OCI-LY1 (cell line): ENCODE measurements around the gene SLX4IP.

Experiments
- H2AFZ ChIP-seq: fragments of 200-600 bp; sonication (generic), shearing (Covaris generic); 2 replicates; pipeline ENCODE4 v1.6.0; 2014; ENCODE audit warnings: antibody characterized with exemption, mild to moderate bottlenecking, low read length
- H3F3A ChIP-seq: fragments of 200-600 bp; sonication (generic), shearing (Covaris generic); 2 replicates; pipeline ENCODE4 v1.6.0; 2014; ENCODE audit warnings: mild to moderate bottlenecking, antibody characterized with exemption, low read length, moderate library complexity; ENCODE audit not compliant: insufficient read depth
- H3K27ac ChIP-seq: fragments of 200-600 bp; sonication (generic); 2 replicates; pipeline ENCODE4 v1.5.1; 2014; ENCODE audit warnings: low read length, mixed run types, mild to moderate bottlenecking, low read depth; ENCODE audit not compliant: poor library complexity, severe bottlenecking
- H3K27me3 ChIP-seq: fragments of 200-600 bp; sonication (generic); 2 replicates; pipeline ENCODE4 v1.6.0; 2014; ENCODE audit warnings: antibody characterized with exemption, mild to moderate bottlenecking, low read length, moderate library complexity; ENCODE audit not compliant: insufficient read depth
- H3K36me3 ChIP-seq: fragments of 200-600 bp; sonication (generic); 2 replicates; pipeline ENCODE4 v1.6.1; 2014; ENCODE audit warnings: mild to moderate bottlenecking, antibody characterized with exemption, low read length, moderate library complexity, mixed read lengths; ENCODE audit not compliant: insufficient read depth
- H3K4me1 ChIP-seq: fragments of 200-600 bp; sonication (generic); 2 replicates; pipeline ENCODE4 v1.5.1; 2014; ENCODE audit warnings: mild to moderate bottlenecking, low read length, moderate library complexity; ENCODE audit not compliant: insufficient read depth, severe bottlenecking
- H3K4me2 ChIP-seq: fragments of 200-600 bp; sonication (generic), shearing (Covaris generic); 2 replicates; pipeline ENCODE4 v1.6.1; 2014; ENCODE audit warnings: low read length
- H3K4me3 ChIP-seq: fragments of 200-600 bp; sonication (generic); 2 replicates; pipeline ENCODE4 v1.5.1; 2014; ENCODE audit warnings: low read length, low read depth, mild to moderate bottlenecking, mixed read lengths; ENCODE audit not compliant: poor library complexity, severe bottlenecking
- H3K79me2 ChIP-seq: fragments of 200-600 bp; shearing (Covaris generic); 2 replicates; pipeline ENCODE4 v1.6.1; 2016; ENCODE audit warnings: mixed run types, low read length, mixed read lengths; ENCODE audit not compliant: insufficient read depth
- H3K9ac ChIP-seq: fragments of 200-600 bp; sonication (generic), shearing (Covaris generic); 2 replicates; pipeline ENCODE4 v1.6.1; 2014; ENCODE audit warnings: mild to moderate bottlenecking, low read length, mixed read lengths
- H3K9me2 ChIP-seq: fragments of 200-600 bp; sonication (generic), shearing (Covaris generic); 2 replicates; pipeline ENCODE4 v1.6.1; 2014; ENCODE audit warnings: low read depth, mild to moderate bottlenecking, low read length, mixed read lengths
- H3K9me3 ChIP-seq: fragments of 200-600 bp; shearing (Covaris generic); 2 replicates; pipeline ENCODE4 v1.6.1; 2014; ENCODE audit warnings: low read length, mixed read lengths
- H4K20me1 ChIP-seq: fragments of 200-600 bp; sonication (generic), shearing (Covaris generic); 2 replicates; pipeline ENCODE4 v1.6.0; 2016; ENCODE audit warnings: mild to moderate bottlenecking, low read length; ENCODE audit not compliant: insufficient read depth
- CTCF ChIP-seq: fragments of 200-600 bp; sonication (generic), shearing (Covaris generic); IDR thresholded peaks from 2 replicates; pipeline ENCODE4 v1.5.1; 2017; ENCODE audit warnings: mild to moderate bottlenecking, antibody characterized with exemption, low read length, moderate library complexity, mixed read lengths
- EZH2 ChIP-seq: fragments of 200-600 bp; sonication (generic), shearing (Covaris generic); IDR thresholded peaks from 2 replicates; pipeline ENCODE4 v1.8.0; 2017; ENCODE audit warnings: borderline replicate concordance, mixed run types, mild to moderate bottlenecking, antibody characterized with exemption, low read length, moderate library complexity, mixed read lengths

Gene SLX4IP

GRCh38 chr20:10474606-10475184, 39.6 kb downstream of the SLX4IP start:
- Histone ChIP-seq H4K20me1 (no peaks in the 10 kb centered on the region), H3K27me3 (no peaks in the 10 kb centered on the region), H3K9me2 (no peaks in the 10 kb centered on the region), H3K9me3 (no peaks in the 10 kb centered on the region), H3K4me1 (peaks cover 15% of the 10 kb centered on the region), H3K27ac (no peak overlapping the region), H2AFZ (no peak overlapping the region), H3F3A (no peaks in the 10 kb centered on the region), H3K9ac (no peak overlapping the region), H3K4me3 (no peak overlapping the region), H3K79me2 (no peaks in the 10 kb centered on the region), H3K4me2 (no peak overlapping the region), H3K36me3 (no peaks in the 10 kb centered on the region)
- TF ChIP-seq CTCF: no peak
- TF ChIP-seq EZH2: no peak

GRCh38 chr20:10475225-10475624, 40.1 kb downstream of the SLX4IP start:
- H3K36me3 ChIP-seq: no peaks in the 10 kb centered on the region
- TF ChIP-seq EZH2: no peak
- no peak for TF ChIP-seq CTCF
- peaks cover 15% of the 10 kb centered on the region for H3K4me1 ChIP-seq
- H3K4me3 ChIP-seq: no peak overlapping the region
- H2AFZ ChIP-seq: no peak overlapping the region
- H3K9me3 ChIP-seq: no peaks in the 10 kb centered on the region
- H4K20me1 ChIP-seq: no peaks in the 10 kb centered on the region
- no peak overlapping the region for H3K9ac ChIP-seq
- no peaks in the 10 kb centered on the region for H3K9me2 ChIP-seq
- no peak overlapping the region for H3K4me2 ChIP-seq
- no peaks in the 10 kb centered on the region for H3K27me3 ChIP-seq
- H3K27ac ChIP-seq: no peak overlapping the region
- H3F3A ChIP-seq: no peaks in the 10 kb centered on the region
- H3K79me2 ChIP-seq: no peaks in the 10 kb centered on the region

GRCh38 chr20:10476319-10476724, 41.2 kb downstream of the SLX4IP start:
- Histone ChIP-seq H3K4me2 (peak overlapping the region; percentile 15; the same call in 1 of the 2 replicates), H4K20me1 (no peaks in the 10 kb centered on the region), H3K4me1 (peaks cover 15% of the 10 kb centered on the region), H3K9ac (no peak overlapping the region), H3K4me3 (no peak overlapping the region), H3K9me3 (no peaks in the 10 kb centered on the region), H2AFZ (no peak overlapping the region), H3F3A (no peaks in the 10 kb centered on the region), H3K36me3 (no peaks in the 10 kb centered on the region), H3K9me2 (no peaks in the 10 kb centered on the region), H3K27ac (peak overlapping the region; percentile 26), H3K79me2 (no peaks in the 10 kb centered on the region), H3K27me3 (no peaks in the 10 kb centered on the region)
- peak; percentile 28; the same call in 1 of the 2 replicates for TF ChIP-seq CTCF
- TF ChIP-seq EZH2: no peak
